HK-2 (cell line): ENCODE data around the gene U2AF2.

ENCODE experiments used
- DNase-seq: peaks from one replicate; pipeline ENCODE4 v3.0.0-alpha.2; 2018; ENCODE audit not compliant: unreplicated experiment

The U2AF2 gene

DNA sequence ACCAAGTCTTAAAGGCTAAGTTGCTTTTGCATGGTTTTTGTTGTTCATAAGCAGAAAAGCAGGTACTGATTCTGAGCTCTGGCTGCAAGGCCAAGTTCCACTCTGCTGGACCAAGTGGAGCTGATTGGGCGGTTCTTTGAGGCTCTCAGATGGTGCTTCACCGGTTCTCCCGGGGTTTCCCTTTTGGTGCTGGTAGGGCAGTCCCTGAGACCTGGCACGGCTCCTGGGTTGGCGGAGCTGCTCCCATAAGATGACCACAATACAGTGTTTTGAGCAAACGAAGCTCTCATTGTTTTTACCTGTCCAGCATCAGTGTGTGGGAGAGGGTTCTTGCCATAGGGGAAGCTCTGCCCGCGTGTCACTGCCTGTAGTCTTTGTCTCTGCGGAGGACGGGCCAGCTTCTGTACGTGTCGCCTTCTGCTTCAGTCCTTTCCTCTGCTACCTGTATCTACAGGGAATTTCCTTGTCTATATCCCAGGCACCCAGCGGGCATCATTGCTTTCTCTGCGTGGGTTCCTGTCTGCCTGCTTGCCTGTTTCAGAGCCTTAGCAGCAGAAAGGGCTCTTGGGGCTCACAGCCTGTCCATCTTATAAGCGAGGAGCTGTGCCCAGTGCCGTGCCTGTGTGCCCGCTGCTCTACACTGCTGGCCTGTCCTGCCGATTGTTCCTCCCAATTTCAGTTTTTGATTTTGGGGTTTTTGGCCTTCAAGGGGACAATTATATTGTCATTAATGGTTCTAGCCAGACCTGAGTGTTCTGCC, 2.3 kb downstream of the U2AF2 start:
- no peak for DNase-seq

DNA sequence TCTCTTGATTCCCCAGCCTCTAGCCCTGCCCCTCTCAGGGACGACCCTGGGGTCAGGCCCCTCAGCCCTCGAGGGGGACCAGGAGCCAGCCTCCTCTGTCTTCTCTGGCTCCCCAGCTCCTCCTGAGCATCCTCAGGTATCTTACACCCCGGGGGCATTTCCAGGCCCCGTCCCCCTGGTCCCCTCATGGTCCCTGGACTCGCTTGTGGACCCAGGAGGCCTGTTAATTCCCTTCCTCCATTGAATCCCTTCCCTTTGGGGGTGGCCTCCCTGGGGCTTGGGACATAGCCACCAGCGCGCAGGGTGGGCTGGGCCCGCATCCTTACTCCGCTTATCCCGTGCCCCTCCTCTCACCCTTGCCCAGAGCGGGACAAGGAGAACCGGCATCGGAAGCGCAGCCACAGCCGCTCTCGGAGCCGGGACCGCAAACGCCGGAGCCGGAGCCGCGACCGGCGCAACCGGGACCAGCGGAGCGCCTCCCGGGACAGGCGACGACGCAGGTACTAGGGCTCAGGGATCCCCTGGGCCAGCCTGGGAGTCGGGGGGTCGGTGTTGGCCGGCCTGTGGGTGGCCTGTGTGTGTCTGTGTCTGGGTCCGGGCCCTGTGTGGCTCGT, 4.1 kb downstream of the U2AF2 start:
- DNase-seq = no peak

DNA sequence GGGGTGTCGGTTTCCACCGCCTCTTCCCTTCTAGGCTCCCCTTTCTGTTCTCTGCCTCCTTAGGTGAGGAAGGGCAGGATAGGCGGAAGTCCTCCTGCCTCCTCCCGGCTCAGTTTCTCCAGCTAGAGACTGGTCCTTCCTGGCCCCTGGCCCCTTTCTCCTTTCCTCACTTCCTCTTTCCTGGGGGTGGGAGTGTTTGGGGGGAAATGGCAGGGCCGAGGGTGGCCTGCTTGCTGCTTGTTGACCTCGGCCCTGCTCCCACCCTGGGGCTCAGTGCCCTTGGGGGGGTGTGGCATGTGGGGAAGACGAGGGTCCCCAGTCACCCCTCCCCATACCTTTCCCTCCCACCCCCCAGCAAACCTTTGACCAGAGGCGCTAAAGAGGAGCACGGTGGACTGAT, 5.0 kb downstream of the U2AF2 start:
- no peak for DNase-seq

DNA sequence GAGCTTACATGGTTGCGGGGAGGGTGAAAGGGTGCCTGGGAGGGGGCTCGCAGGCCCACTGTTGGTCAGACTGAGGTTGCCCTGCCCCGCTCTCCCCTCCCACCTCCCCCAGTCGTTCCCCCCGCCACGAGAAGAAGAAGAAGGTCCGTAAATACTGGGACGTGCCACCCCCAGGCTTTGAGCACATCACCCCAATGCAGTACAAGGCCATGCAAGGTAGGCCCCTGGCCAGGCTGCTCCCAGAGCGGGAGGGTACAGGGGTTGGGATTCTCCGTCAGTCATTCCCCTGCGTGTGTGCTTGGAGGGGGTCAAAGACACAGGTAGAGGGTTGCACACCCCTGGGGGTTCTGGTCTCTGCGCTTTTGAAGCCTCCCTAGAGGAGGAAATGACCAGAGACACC, 5.6 kb downstream of the U2AF2 start:
- no peak for DNase-seq

DNA sequence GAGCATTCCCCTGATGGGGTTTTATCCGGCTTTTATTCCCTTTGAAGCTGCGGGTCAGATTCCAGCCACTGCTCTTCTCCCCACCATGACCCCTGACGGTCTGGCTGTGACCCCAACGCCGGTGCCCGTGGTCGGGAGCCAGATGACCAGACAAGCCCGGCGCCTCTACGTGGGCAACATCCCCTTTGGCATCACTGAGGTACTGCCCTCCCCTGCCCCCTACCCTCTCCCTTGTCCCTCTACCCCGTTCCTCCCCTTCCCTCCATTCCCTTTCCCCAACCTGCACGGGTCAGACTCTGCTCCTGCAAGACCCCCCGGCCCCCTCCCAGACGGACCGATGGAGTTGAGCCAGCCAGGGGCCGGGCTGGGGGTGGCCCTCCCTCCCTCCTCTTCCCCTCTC, 6.2 kb downstream of the U2AF2 start:
- DNase-seq = no peak

DNA sequence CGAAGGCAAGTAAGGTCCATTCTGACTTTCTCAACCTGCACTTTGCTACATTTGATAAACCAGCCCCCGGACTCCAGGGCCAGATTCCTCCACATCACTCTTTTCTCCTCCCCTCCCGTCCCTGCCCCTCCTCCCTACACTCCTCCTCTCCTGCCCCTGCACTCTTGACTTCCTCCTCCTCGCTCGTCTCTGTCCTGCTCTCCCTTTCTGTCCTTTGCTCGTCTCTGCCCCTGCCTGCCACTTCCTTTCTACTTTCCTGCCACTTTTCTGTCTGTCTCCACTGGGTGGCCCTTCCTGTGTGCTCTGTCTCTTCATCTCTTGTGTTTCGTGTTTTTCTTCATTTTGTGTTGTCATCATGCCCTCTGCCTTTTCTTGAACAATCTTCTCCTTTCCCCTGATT, 7.0 kb downstream of the U2AF2 start:
- DNase-seq = no peak

DNA sequence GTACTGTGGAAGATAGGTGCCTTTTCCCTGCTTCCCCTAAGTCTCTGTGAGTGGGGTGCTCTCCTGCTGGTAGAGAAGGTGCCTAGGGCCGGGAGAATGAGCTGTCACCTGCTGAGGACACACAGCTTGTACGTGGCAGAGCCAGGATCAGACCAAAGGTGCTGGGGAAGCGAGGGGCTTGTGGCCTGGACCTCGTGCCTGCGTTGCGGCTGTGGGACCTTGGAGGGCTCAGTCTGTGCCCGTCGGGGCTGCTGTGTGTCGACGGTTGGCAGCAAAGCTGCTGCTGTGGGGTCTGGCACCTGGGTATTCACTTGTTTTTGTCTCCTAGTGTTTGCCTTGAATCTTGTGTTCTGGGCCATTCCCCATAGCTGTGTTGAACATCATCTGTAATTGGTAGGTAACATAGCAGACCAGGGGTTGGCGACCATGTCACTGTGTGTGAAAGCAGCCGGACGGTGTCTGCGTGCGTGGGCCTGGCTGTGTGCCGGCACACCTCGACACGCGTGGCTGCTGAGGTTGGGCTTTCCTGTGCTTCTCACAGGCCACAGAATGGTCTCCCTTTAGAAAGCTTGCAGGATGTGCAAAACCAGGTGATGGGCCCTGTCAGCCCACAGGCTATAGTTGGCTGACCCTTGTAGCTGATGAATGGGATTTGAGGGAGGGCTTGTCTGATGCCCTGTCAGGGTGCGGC, 9.2 kb downstream of the U2AF2 start:
- DNase-seq = no peak

DNA sequence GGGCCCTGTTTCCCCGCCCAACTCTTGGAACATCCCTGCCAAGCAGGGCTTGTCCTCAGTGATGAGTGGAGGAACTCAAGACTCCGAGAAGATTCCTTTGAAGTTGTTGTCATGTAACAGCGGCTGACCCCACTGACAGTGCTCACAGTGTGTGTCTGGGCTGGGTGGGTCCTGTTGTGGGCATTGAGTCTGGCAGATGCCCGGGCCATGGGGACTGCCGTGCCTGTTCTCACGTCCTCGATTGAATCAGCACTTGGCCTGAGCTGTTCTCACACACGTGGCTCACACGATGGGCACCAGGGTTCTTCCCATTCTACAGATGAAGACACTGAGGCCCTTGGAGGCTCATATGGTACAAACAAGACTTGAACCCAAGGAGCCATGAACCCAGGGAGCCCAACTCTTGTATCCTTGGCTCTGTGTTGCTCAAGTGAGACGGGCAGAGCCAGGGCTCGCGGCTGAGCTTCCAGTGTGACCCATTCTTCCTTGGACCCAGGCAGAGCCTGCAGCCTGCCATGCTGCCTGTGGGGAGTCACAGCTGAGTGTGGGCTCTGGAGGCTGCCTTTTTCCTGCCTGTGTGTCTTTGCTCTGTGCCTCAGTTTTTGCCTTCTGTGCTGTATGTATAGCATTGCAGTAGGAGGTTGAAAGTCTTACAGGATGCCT, 11.6 kb downstream of the U2AF2 start:
- no peak for DNase-seq

DNA sequence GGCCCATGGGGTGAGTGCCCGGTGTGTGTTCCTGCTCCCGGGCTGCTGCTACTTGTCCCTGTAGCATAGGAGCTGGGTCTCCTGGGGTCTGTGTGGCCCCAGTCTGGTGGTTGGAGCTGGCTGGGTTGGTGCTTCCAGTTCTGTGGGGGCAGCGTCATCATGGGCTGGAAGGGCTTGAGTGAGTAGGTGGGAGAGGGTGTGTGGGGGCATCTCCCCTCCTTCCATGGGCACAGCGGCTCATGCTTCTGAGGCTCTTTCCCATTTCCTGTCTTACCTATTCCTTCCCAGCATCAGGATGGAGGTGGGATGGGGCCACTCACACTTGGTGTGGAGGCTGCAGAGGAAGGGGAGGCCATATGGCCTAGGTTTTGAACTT, 12.2 kb downstream of the U2AF2 start:
- DNase-seq = no peak

DNA sequence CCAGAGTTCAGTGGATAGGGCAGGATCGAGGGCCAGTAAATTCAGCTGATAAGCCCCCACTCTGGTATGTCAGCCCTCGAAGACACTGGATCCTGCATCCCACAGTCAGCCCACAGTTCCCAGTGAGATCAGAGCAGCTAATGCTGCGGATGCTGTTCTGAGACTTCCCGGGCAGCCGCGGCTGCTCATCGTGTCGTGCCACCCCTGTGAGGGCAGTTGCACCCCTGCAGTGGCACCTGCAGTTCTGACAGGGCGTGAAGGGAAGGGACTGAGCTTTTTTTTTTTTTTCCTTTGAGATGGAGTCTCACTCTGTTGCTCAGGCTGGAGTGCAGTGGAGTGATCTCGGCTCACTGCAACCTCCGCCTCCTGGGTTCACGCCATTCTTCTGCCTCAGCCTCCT, 12.7 kb downstream of the U2AF2 start:
- no peak for DNase-seq

DNA sequence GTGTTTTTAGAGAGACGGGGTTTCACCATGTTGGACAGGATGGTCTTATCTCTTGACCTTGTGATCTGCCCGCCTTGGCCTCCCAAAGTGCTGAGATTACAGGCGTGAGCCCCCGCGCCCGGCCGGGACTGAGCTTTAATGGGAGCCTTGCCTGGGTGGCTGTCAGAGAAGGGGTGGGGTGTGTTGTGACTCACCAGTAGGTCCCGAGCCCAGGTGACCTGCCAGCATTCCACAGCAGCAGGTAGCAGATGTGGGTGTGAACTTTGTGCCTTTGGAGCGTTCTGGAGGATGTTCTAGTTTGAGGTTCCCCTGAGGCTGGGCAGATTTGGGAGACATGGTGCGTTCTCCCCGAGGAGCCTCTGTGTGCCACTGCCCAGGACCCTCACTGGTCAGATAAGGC, 13.1 kb downstream of the U2AF2 start:
- DNase-seq = no peak

DNA sequence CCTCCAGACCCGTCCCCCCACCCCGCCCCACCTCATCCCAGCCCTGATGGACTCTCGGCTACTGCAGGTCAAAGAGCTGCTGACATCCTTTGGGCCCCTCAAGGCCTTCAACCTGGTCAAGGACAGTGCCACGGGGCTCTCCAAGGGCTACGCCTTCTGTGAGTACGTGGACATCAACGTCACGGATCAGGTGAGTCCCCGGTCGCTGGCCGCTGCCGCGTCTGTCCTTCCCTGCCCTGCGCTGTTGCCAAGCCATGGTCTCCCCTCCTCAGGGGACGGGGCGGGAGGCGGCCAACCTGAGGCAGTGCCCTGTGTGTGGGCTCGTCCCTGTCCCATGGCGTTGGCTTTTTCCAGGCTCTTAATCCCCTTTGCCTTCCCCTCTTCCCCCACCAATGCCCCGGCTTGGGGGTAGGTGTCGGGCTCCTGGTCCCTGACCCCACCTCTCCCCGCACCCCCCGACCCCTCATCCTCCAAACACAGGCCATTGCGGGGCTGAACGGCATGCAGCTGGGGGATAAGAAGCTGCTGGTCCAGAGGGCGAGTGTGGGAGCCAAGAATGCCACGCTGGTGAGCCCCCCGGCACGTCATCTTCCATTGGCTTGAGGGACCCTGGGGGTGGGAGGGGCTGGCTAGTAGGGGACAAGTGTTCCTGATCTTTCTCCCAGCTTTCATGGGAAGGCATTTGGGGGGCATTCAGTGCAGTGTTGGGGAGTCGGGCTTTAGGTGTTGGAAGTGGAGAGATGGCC, 13.9 kb downstream of the U2AF2 start:
- DNase-seq = no peak

DNA sequence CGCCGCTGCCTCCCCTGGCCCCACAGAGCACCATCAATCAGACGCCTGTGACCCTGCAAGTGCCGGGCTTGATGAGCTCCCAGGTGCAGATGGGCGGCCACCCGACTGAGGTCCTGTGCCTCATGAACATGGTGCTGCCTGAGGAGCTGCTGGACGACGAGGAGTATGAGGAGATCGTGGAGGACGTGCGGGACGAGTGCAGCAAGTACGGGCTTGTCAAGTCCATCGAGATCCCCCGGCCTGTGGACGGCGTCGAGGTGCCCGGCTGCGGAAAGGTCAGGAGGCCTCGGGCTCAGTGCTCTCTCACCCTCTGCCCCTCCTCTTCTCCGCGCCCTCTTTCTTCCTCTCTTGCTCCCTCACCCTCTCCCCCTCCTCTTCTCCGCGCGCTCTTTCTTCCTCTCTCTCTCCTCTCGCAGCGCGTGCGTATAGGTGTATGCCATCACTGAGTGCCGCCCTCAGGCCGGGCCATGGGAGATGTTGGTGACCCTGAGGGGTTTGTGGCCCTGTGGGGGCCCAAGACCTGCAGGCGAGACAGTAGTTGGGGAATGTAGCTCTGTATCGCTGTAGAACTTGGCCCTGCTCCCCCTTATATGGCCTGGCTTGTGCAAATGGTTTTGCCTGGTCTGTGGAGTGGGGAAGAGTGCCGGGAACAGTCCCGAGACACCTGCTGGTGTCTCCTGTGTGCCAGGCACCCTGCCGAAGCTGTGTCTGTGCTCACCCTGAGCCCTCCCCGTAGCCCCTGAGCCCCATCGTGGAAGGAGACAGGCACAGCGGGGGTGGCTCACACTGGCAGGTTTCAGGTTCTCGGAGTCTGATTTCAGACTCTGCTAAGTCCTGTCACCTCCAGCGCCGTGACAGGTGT, 14.8 kb downstream of the U2AF2 start:
- no peak for DNase-seq

DNA sequence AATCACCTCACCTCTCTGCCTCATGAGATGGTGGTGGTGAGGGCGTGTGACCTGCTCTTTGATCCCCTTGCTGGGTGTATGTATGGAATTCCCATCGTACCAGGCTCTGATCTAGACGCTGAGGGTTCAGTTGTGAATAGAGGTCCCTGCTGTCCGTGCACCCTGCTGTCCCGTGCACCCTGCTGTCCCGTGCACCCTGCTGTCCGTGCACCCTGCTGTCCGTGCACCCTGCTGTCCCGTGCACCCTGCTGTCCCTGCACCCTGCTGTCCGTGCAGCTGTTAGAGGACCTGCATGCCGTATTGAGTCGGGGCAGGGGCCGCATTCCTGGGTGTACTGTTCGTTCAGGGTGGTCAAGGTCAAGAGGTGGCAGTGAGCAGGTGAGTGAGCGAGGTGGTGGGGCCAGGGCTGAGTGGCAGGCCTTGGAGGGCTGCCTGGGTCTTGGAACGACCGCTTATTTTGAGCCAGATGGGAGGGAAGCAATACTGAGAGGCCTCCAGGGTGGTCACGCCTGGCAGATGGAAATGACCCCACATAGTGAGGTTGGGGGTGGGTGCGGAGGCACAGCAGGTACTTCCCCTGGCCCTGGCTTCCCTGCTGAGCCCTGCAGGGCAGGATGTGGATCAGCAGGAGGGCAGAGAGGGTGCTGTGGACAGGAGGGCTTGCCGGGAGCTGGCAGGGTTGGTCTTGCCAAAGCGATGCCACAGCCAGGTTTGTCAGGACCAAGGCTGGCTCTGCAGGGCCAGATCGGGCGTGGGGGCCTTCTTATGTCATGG, 15.6 kb downstream of the U2AF2 start:
- no peak for DNase-seq

DNA sequence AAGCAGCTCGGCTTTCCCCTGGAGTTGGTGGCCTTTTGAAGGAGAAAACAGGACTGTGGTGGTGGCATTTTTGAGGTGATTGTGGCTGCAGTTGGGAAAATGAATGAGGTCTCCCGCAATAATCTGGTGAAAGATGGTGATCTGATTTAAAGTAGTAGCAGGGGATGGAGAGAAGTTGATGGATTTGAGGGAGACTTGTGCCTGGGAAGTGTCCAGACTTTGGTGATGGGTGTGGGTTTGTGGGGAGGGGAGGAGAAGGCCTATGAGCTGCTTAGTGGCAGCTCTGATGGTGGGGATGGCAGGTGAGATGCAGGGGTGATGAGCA, 16.2 kb downstream of the U2AF2 start:
- DNase-seq = no peak

DNA sequence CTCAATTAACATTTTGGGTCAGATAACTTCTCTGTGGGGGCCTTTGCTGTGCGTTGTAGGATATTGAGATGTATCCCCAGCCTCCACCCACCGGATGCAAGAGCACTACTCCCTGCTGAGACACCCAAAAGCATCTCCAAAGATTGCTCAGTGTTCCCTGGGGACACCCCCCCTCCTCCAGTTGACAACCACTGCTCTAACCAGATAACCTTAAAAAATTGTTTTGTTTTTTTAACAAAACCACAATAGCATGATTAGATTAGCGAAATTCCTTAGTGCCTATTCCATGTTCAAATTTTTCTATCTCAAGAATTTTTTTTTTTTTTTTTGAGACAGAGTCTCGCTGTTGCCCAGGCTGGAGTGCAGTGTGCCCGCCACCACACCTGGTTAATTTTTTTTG, 17.6 kb downstream of the U2AF2 start:
- DNase-seq = no peak

DNA sequence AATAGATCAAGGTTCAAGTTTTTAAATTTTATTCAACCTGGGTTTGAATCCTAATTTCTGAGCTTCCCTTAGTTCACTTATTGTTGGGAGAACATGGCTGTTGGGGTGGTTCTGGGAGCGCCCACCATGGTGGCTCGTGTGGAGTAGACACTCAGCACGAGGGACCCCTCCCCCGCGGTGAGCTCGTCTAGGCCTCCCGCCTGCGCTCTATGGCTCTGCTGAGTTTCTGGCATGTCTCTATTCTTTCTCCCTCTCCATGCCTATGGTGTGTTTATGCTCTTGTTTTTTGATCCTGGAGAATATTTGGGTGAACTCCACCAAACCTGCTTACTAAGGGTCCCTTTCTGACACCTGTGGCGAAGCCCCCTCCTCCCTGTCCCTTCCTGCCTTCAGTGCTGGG, 18.6 kb downstream of the U2AF2 start:
- no peak for DNase-seq

DNA sequence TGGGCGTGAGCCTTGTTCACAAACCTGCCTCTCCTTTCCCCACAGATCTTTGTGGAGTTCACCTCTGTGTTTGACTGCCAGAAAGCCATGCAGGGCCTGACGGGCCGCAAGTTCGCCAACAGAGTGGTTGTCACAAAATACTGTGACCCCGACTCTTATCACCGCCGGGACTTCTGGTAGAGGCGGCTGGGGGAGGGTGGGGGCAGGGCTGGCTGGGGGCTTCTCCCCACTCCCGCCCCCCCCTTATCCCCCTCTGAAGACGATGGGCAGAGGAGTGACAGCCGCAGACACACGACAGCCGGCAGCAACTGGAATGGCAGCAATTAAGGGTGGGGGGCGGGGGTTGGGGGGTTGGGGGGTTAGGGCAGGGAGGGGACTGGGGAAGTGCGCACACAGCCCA, 19.1 kb downstream of the U2AF2 start:
- no peak for DNase-seq

DNA sequence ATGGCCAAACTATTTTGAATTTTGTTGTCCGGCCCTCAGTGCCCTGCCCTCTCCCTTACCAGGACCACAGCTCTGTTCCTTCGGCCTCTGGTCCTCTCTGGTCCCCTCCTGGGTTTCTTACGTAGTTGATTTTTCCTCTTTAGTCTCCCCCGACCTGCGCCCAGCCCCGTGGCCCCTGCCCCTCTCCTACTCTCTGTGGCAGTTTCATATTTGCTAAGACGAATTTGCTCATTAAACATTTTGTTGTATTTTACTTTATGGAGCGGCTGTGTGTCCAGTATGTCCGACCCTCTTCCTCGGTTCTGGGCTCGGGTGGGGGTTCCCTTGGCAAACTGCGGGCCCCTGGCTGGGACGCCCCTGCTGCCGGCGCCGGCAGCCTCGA, 19.6 kb downstream of the U2AF2 start:
- DNase-seq = no peak

DNA sequence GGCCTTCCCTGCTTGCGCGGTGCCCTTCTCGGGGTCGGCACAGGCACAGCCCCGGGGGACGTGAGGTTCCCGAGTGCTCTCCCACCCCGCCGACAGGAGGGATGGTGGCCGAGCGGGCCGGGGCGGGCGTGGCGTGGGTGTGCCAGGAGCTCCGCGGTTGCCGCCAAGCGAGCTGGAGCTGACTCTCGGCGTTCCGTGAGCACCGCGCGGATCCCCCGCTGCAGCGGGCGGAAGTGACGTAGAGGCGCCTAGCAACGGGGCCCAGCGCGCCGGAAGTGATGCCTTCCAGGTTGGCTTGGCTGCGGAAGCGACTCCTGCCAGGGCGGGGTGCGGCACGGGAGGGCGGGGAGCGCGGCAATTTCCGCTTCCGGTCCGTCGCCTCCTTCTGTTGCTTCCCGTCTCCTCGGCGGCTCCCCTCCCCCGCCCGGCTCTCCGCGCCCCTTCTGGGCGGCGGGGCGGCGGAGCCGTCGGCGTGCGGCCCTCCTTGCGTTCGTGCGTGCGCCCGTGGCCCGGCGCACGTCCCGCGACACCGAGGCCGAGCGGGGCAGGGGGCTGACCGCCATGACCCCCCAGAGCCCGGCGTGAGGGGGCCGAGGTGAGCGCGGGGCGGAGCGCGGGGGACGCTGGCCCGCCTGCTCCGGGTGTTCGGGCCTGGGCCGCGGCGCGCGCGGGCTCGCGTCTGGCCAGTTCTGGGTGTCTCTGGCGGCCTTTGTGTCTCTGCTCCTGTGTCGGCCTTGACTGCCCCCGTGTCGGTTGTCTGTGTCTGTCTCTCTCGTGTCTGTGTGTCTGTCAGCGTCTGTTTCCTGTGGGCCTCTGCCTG, 20.2 kb downstream of the U2AF2 start, which contains the start of gene EPN1:
Gene EPN1, plus strand, starts transcription at position 386 of the 820 bp plus-strand sequence. CDS start 3,402 bp downstream, outside the sequence.
- peak; percentile 99 for DNase-seq
